ENCODE measurements around the gene KLF14.

The KLF14 gene

GRCh38 chr7:130703851-130704250 is 30.2 kb downstream of the KLF14 start (continued):
- TF ChIP-seq ZNF544 (tag by site-specific recombination; IDR thresholded peaks at IDR 0.05) (no peak), SETDB1 (IDR thresholded peaks at IDR 0.05; ENCODE audit: insufficient read length, low read length) (no peak), ZNF692 (tag by site-specific recombination; IDR thresholded peaks at IDR 0.05) (no peak)

GRCh38 chr7:130701650-130702049 is 32.4 kb downstream of the KLF14 start:
- CTCF ChIA-PET = no interaction called here
- Histone ChIP-seq H3K9me3 (ENCODE audit: control insufficient read depth, insufficient read depth, low read depth, low read length) (no peaks in the 10 kb centered on the region), H3K4me3 (ENCODE audit: low read depth, low read length) (no peak overlapping the region), H3K27ac (ENCODE audit: extremely low read depth, low read depth, low read length) (no peak overlapping the region), H3K4me1 (ENCODE audit: control insufficient read depth, insufficient read depth, low read length) (no peaks in the 10 kb centered on the region), H3K36me3 (ENCODE audit: control insufficient read depth in 2 of 2, insufficient read depth in 1 of 2, low read length in 2 of 2) (no peaks in the 10 kb centered on the region)
- POLR2A ChIA-PET = no interaction called here
- no peak for TF ChIP-seq ZNF580 (tag by site-specific recombination; IDR thresholded peaks at IDR 0.05)
- TF ChIP-seq SCRT2 (tag by site-specific recombination; IDR thresholded peaks at IDR 0.05) = no peak
- no peak for TF ChIP-seq ZNF292 (tag by site-specific recombination; IDR thresholded peaks at IDR 0.05; ENCODE audit: borderline replicate concordance, low read depth)
- TF ChIP-seq ZNF223 (tag by site-specific recombination; IDR thresholded peaks at IDR 0.05) = no peak
- no peak for TF ChIP-seq ZNF530 (tag by site-specific recombination; IDR thresholded peaks at IDR 0.05; ENCODE audit: low read depth)
- no peak for TF ChIP-seq YY1 (tag by site-specific recombination; IDR thresholded peaks at IDR 0.05)
- no peak for TF ChIP-seq ZNF174 (tag by site-specific recombination; IDR thresholded peaks at IDR 0.05)
- no peak for TF ChIP-seq ZNF26 (tag by site-specific recombination; IDR thresholded peaks at IDR 0.05)
- TF ChIP-seq ZSCAN23 (tag by site-specific recombination; IDR thresholded peaks at IDR 0.05) = no peak
- TF ChIP-seq ZNF214 (tag by site-specific recombination; IDR thresholded peaks at IDR 0.05; ENCODE audit: borderline replicate concordance) = no peak
- no peak for TF ChIP-seq ZNF510 (tag by site-specific recombination; IDR thresholded peaks at IDR 0.05; ENCODE audit: insufficient replicate concordance)

- ChIA-PET POLR2A (interaction anchor here (0.6 kb wide), 1 partner anchor 562 kb away, joined by 3 read pairs; no protein-coding TSS in a partner anchor), CTCF (no interaction called here)
- H3K4me1 ChIP-seq (ENCODE audit: control insufficient read depth, insufficient read depth, low read length) = no peaks in the 10 kb centered on the region
- no peak overlapping the region for H3K4me3 ChIP-seq (ENCODE audit: low read depth, low read length)
- no peak overlapping the region for H3K27ac ChIP-seq (ENCODE audit: extremely low read depth, low read depth, low read length)
- no peaks in the 10 kb centered on the region for H3K36me3 ChIP-seq (ENCODE audit: control insufficient read depth in 2 of 2, insufficient read depth in 1 of 2, low read length in 2 of 2)
- H3K9me3 ChIP-seq (ENCODE audit: control insufficient read depth, insufficient read depth, low read depth, low read length) = no peaks in the 10 kb centered on the region
- TF ChIP-seq SP3 (tag by site-specific recombination; IDR thresholded peaks at IDR 0.05) = no peak
- no peak for TF ChIP-seq ZNF837 (tag by site-specific recombination; IDR thresholded peaks at IDR 0.05)
- no peak for TF ChIP-seq GLIS1 (tag by site-specific recombination; IDR thresholded peaks at IDR 0.05)
- TF ChIP-seq ZNF548 (tag by site-specific recombination; IDR thresholded peaks at IDR 0.05) = no peak
- TF ChIP-seq ZIC2 (tag by site-specific recombination; IDR thresholded peaks at IDR 0.05) = no peak
- TF ChIP-seq SP2 (tag by site-specific recombination; IDR thresholded peaks at IDR 0.05) = no peak
- TF ChIP-seq ZBTB48 (tag by site-specific recombination; IDR thresholded peaks at IDR 0.05) = no peak
- TF ChIP-seq ZBTB49 (tag by site-specific recombination; IDR thresholded peaks at IDR 0.05; ENCODE audit: low read depth) = no peak
- TF ChIP-seq ZNF221 (tag by site-specific recombination; IDR thresholded peaks at IDR 0.05; ENCODE audit: borderline replicate concordance) = no peak
- no peak for TF ChIP-seq ZNF394 (tag by site-specific recombination; IDR thresholded peaks at IDR 0.05; ENCODE audit: borderline replicate concordance)
- TF ChIP-seq HOXA7 (CRISPR knock-in tag; IDR thresholded peaks at IDR 0.05; ENCODE audit: borderline replicate concordance) = no peak
- no peak for TF ChIP-seq ZNF600 (tag by site-specific recombination; IDR thresholded peaks at IDR 0.05)
- TF ChIP-seq PRDM10 (tag by site-specific recombination; IDR thresholded peaks at IDR 0.05) = no peak
These were observed 33.2 kb downstream of the KLF14 start for GRCh38 chr7:130700760-130701159.
